ENCODE measurements around the gene MACROD2.

MACROD2 gene

GRCh38 chr20:15550116-15550870 lies 1555.0 kb downstream of the MACROD2 start:
- no peak for TF ChIP-seq CTCF (conservative IDR thresholded peaks at IDR 0.05; ENCODE audit: control insufficient read depth, insufficient read depth, low read depth, low read length)
- no peak overlapping the region for H3K4me3 ChIP-seq (ENCODE audit: control insufficient read depth, low read depth, low read length)
- DNase-seq (ENCODE audit: low read depth): no peak

GRCh38 chr20:15555913-15556312 lies 1560.6 kb downstream of the MACROD2 start:
- TF ChIP-seq CTCF (conservative IDR thresholded peaks at IDR 0.05; ENCODE audit: control insufficient read depth, insufficient read depth, low read depth, low read length): no peak
- no peak for DNase-seq (ENCODE audit: low read depth)
- H3K4me3 ChIP-seq (ENCODE audit: control insufficient read depth, low read depth, low read length): no peak overlapping the region

- DNase-seq (ENCODE audit: low read depth): no peak
- H3K4me3 ChIP-seq (ENCODE audit: control insufficient read depth, low read depth, low read length): no peak overlapping the region
- TF ChIP-seq CTCF (conservative IDR thresholded peaks at IDR 0.05; ENCODE audit: control insufficient read depth, insufficient read depth, low read depth, low read length): no peak
Measured at GRCh38 chr20:15556869-15557268, 1561.6 kb downstream of the MACROD2 start.

GRCh38 chr20:15561070-15561569 lies 1565.8 kb downstream of the MACROD2 start:
- H3K4me3 ChIP-seq (ENCODE audit: control insufficient read depth, low read depth, low read length): no peak overlapping the region
- DNase-seq (ENCODE audit: low read depth): no peak
- no peak for TF ChIP-seq CTCF (conservative IDR thresholded peaks at IDR 0.05; ENCODE audit: control insufficient read depth, insufficient read depth, low read depth, low read length)

DNA sequence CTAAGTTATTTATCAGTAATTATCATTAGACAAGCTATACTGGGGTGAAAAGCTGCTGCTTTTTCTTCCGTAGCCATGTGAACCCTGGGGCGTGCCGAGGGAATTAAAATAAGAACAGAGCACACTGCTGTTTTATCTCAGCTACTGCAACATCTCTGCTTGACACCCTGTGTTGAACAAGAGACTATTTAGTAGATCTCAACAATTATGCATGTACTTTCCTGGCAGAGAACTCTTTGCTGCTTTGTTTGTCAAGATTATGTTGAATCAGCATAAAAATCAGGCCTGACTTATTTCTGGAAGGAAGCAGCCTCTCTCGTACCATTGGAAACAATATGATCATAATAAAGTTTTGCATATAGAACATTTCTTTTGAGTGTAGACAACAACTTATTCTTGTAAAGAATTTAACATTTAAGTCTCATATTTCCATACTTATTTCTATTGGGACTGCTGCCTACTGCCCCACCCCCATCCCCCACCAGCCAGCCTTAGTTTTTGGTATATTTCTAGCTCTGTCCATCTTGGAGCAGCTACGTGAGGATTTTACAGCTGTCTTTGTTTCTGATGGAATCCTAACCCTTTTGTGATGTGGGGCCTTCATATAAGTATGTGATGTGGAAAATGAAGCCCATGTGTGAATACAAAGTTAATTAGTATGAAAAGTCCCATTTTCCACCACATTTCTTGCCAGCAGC lies 1566.5 kb downstream of the MACROD2 start:
- no peak for DNase-seq (ENCODE audit: low read depth)
- TF ChIP-seq CTCF (conservative IDR thresholded peaks at IDR 0.05; ENCODE audit: control insufficient read depth, insufficient read depth, low read depth, low read length): no peak
- H3K4me3 ChIP-seq (ENCODE audit: control insufficient read depth, low read depth, low read length): no peak overlapping the region

- no peak for DNase-seq (ENCODE audit: low read depth)
- H3K4me3 ChIP-seq (ENCODE audit: control insufficient read depth, low read depth, low read length): no peak overlapping the region
- no peak for TF ChIP-seq CTCF (conservative IDR thresholded peaks at IDR 0.05; ENCODE audit: control insufficient read depth, insufficient read depth, low read depth, low read length)
Measured at GRCh38 chr20:15563836-15564235, 1568.5 kb downstream of the MACROD2 start.
